DND-41 (cell line): ENCODE measurements around the gene CAVIN2.

Source experiments
- ATAC-seq: fragments of 200-7000 bp; cut with Tn5 transposase; 3 replicates; pipeline ENCODE4 v1.9.1; 2021; ENCODE audit warnings: low read depth; ENCODE audit not compliant: insufficient read depth
- DNase-seq: peaks from one replicate; pipeline ENCODE4 v3.0.0-alpha.2; 2020
- H2AFZ ChIP-seq: 2 replicates; pipeline ENCODE4 v1.6.0; 2012; ENCODE audit warnings: low read depth, low read length
- H3K27ac ChIP-seq: 2 replicates; pipeline ENCODE4 v1.5.1; 2012; ENCODE audit warnings: low read length, inconsistent platforms
- H3K27me3 ChIP-seq: fragments of 200-600 bp; sonication (generic); 2 replicates; pipeline ENCODE4 v1.6.0; 2012; ENCODE audit warnings: low read length, mild to moderate bottlenecking, inconsistent platforms; ENCODE audit not compliant: insufficient read depth, poor library complexity
- H3K36me3 ChIP-seq: 2 replicates; pipeline ENCODE4 v1.5.1; 2012; ENCODE audit warnings: low read length, inconsistent platforms; ENCODE audit not compliant: insufficient read depth
- H3K4me1 ChIP-seq: 2 replicates; pipeline ENCODE4 v1.5.1; 2012; ENCODE audit warnings: mild to moderate bottlenecking, low read length; ENCODE audit not compliant: insufficient read depth
- H3K4me2 ChIP-seq: 2 replicates; pipeline ENCODE4 v1.6.0; 2012; ENCODE audit warnings: mild to moderate bottlenecking, moderate library complexity, low read length, inconsistent platforms; ENCODE audit not compliant: insufficient read depth
- H3K4me3 ChIP-seq, 2 experiments: fragments of 200-600 bp in 1 of 2; shearing (Covaris generic) in 1 of 2; 2 replicates each; pipeline ENCODE4 v1.5.1; 2012 to 2016; ENCODE audit warnings: inconsistent platforms in 2 of 2, low read length in 2 of 2, mild to moderate bottlenecking in 2 of 2, low read depth in 1 of 2, moderate library complexity in 1 of 2
- H3K79me2 ChIP-seq: 2 replicates; pipeline ENCODE4 v1.6.0; 2012; ENCODE audit warnings: low read length, inconsistent platforms; ENCODE audit not compliant: insufficient read depth
- H3K9ac ChIP-seq: 2 replicates; pipeline ENCODE4 v1.6.0; 2012; ENCODE audit warnings: low read depth, mild to moderate bottlenecking, inconsistent platforms, low read length, moderate library complexity
- H3K9me3 ChIP-seq: 2 replicates; pipeline ENCODE4 v1.5.1; 2012; ENCODE audit warnings: low read length, moderate library complexity, mild to moderate bottlenecking, inconsistent platforms; ENCODE audit not compliant: insufficient read depth, severe bottlenecking
- H4K20me1 ChIP-seq: 2 replicates; pipeline ENCODE4 v1.6.0; 2012; ENCODE audit warnings: low read length; ENCODE audit not compliant: insufficient read depth
- CTCF ChIP-seq: IDR thresholded peaks from 2 replicates; pipeline ENCODE4 v1.5.1; 2012; ENCODE audit warnings: borderline replicate concordance, low read length, moderate library complexity, mild to moderate bottlenecking; ENCODE audit not compliant: poor library complexity, severe bottlenecking; ENCODE audit errors: extremely low read depth
- EZH2 ChIP-seq: IDR thresholded peaks from 3 replicates; pipeline ENCODE4 v1.6.1; 2012; ENCODE audit warnings: borderline replicate concordance, low read depth, mild to moderate bottlenecking, moderate library complexity, low read length, inconsistent platforms; ENCODE audit not compliant: severe bottlenecking

Gene CAVIN2

GRCh38 chr2:191797942-191798876 lies 48.7 kb downstream of the CAVIN2 start:
- Histone ChIP-seq H3K4me1 (no peaks in the 10 kb centered on the region), H3K4me2 (no peak overlapping the region), H2AFZ (no peak overlapping the region), H3K27me3 (peaks cover 18% of the 10 kb centered on the region), H4K20me1 (no peaks in the 10 kb centered on the region), H3K27ac (no peak overlapping the region), H3K9me3 (no peaks in the 10 kb centered on the region), H3K79me2 (no peaks in the 10 kb centered on the region), H3K9ac (no peak overlapping the region), H3K36me3 (no peaks in the 10 kb centered on the region), H3K4me3 (no peak overlapping the region)
- DNase-seq (no peak), ATAC-seq (no peak)
- TF ChIP-seq CTCF (no peak), EZH2 (no peak)

GRCh38 chr2:191797500-191797899 lies 49.4 kb downstream of the CAVIN2 start:
- ATAC-seq, result no peak
- Histone ChIP-seq H3K9ac (no peak overlapping the region), H3K4me1 (no peaks in the 10 kb centered on the region), H3K4me3 (no peak overlapping the region), H3K9me3 (no peaks in the 10 kb centered on the region), H3K79me2 (no peaks in the 10 kb centered on the region), H4K20me1 (no peaks in the 10 kb centered on the region), H3K36me3 (no peaks in the 10 kb centered on the region), H3K4me2 (no peak overlapping the region), H2AFZ (no peak overlapping the region), H3K27ac (no peak overlapping the region), H3K27me3 (peaks cover 23% of the 10 kb centered on the region)
- no peak for DNase-seq
- TF ChIP-seq CTCF (no peak), EZH2 (no peak)

DNA sequence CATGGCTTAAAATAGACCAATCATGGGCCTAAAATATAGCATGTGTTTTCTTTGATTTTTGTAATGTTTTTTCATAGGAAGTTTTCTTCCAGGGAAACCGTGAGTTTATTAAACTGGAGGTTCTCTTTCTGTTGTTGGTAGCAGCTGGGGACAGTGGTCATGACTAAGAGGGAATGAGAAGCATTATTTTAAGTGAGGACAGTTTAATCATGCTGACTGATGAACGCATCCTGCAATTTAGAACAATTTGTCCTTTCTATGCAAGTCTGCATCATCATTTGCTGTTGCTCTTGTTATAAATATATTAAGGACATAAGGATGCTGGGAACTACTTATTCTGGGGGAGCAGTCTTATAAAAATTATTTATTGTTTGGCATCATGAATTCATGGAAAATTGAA lies 51.2 kb downstream of the CAVIN2 start:
- Histone ChIP-seq H3K9ac (no peak overlapping the region), H3K79me2 (no peaks in the 10 kb centered on the region), H3K4me1 (no peaks in the 10 kb centered on the region), H3K27me3 (peaks cover 27% of the 10 kb centered on the region), H3K27ac (no peak overlapping the region), H2AFZ (no peak overlapping the region), H3K36me3 (no peaks in the 10 kb centered on the region), H3K4me3 (no peak overlapping the region), H3K4me2 (no peak overlapping the region), H4K20me1 (no peaks in the 10 kb centered on the region), H3K9me3 (no peaks in the 10 kb centered on the region)
- ATAC-seq (no peak), DNase-seq (no peak)
- TF ChIP-seq CTCF (no peak), EZH2 (no peak)
